ENCODE measurements around the gene PRKCB. TPM values are rescaled to one million over a fixed set of nuclear protein-coding genes. Genes with fewer than 3 reads are reported as not detected.

Gene PRKCB
- total RNA-seq (2014; rRNA removed; shearing (Covaris generic)) = not detected in 2 replicates

- DNase-seq (ENCODE audit: low spot score) = no peak
These were observed at the start of gene PRKCB for GRCh38 chr16:23835390-23836077. TSS of gene PRKCB (plus strand) at chr16:23835983.

DNA sequence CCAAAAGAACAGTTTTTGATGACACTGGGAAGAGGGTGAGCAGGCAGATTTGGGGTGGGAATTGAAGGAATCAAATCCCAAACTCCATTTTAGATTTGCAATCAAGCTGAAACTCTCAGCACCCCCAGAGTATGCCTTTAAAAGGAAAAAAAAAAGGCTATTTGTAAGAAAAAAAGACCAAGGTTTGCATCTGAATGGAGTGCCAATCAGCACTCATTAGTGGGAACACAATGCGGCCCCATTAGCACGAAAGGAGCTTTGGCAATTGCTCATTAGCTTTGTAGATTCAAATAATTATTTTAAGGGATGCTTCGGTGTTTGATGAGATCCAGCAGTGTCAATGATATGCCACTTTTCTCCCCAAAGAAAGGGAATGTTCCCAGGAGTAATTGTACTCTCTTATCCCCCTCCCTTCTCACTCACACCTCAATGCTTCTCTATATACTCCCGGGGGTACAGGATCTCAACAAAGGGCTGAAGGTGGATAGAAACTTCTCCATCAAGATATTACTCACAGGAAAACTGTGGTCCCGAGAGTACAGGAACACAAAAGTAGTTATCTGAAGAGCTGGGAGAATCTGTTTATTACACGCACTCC lies 48.7 kb upstream of the PRKCB start:
- DNase-seq (ENCODE audit: low spot score) = no peak

- DNase-seq (ENCODE audit: low spot score) = no peak
These were observed 47.1 kb upstream of the PRKCB start for GRCh38 chr16:23788685-23789084.

- no peak for DNase-seq (ENCODE audit: low spot score)
These were observed 40.4 kb upstream of the PRKCB start for GRCh38 chr16:23795378-23795777.

- DNase-seq (ENCODE audit: low spot score) = no peak
These were observed 38.8 kb upstream of the PRKCB start for GRCh38 chr16:23796941-23797340.

DNA sequence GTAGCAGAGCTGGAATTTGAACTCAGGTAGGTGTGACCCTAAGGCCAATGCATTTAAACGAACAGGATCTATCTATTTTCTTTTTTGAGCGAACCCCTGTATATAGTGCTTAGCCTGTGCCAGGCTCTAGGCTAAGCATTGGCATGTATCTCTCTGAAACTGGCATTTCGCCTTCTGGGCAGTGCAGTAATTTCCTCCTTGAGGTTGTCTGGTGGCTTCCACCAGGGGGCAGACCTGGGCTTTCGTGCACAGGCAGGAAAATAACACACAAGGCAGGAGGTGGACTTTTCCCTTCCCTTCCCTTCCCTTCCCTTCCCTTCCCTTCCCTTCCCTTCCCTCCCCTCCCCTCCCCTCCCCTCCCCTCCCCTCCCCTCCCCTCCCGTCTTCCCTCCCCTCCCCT lies 34.4 kb upstream of the PRKCB start:
- DNase-seq (ENCODE audit: low spot score) = peak; percentile 67

- DNase-seq (ENCODE audit: low spot score) = no peak
These were observed 33.0 kb upstream of the PRKCB start for GRCh38 chr16:23802776-23803175.

DNA sequence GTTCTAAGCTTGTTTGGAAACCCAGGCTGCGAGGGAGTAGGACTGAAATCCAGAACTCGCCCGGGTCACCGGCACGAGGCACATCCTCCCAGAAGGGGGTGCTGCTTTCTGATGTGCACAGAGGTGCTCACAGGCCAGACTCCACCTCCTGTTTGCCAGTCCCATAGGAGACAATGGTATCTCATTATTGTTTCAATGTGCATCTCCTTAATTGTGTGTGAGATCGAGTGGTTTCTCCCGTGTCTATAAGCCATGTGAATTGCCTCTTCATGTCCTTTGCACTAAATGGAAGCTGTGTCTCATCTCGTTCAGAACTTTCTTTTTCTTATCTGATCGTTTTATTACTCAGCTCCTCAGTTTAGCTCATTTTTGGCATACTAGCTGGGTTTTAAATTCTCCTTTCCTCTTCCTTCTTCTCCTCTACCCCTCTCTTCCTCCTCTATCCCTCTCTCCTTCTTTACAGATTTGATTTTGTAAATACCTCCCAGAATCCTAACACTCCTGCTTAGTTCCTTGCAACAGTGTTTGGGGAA lies 32.1 kb upstream of the PRKCB start:
- peak; percentile 37 for DNase-seq (ENCODE audit: low spot score)

- DNase-seq (ENCODE audit: low spot score) = no peak
These were observed 28.8 kb upstream of the PRKCB start for GRCh38 chr16:23807028-23807427.

GRCh38 chr16:23821467-23821866 lies 14.3 kb upstream of the PRKCB start:
- no peak for DNase-seq (ENCODE audit: low spot score)

GRCh38 chr16:23821875-23822688 lies 13.7 kb upstream of the PRKCB start:
- no peak for DNase-seq (ENCODE audit: low spot score)

DNA sequence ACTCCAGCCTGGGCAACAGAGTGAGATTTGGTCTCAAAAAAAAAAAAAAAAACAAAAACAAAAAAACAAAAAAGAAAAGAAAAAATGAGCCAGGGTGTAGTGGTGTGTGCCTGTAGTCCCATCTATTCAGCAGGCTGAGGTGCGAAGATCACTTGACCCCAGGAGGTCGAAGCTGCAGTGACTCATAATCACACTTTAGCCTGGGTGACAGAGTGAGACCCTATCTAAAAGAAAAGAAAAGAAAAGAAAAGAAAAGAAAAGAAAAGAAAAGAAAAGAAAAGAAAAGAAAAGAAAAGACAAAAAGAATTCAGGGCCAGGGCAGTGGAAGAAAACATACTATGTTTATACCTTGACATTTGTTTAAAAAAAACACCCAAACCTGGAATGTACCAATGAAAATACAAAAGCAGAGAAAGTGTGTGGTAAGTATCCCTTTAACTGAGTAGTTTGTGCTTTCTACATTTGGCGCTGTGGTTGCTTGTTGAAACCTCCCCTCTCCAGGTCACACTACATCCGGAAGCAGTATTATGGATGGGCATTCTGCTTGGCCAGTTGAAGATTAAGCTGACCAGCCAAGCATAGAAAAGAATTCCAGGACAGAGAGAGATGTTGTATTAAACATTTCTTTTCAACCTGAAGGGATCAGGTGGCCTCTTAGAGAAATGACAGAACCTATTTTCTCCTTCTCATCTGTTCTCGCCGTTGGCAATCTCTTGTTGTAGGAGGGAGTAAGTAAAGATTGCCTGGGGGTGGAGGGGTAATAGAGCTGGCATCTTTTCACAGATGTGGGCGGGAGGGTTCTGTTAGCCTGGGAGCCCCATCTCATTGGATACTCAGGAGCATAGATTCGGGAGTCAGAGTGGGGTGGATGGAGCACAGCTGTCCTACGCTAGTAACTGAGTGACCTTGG lies 12.1 kb upstream of the PRKCB start:
- DNase-seq (ENCODE audit: low spot score) = no peak

- DNase-seq (ENCODE audit: low spot score) = no peak
These were observed 10.9 kb upstream of the PRKCB start for GRCh38 chr16:23824909-23825308.

GRCh38 chr16:23826528-23827045 lies 9.2 kb upstream of the PRKCB start:
- no peak for DNase-seq (ENCODE audit: low spot score)

GRCh38 chr16:23827057-23827456 lies 8.7 kb upstream of the PRKCB start:
- no peak for DNase-seq (ENCODE audit: low spot score)

DNA sequence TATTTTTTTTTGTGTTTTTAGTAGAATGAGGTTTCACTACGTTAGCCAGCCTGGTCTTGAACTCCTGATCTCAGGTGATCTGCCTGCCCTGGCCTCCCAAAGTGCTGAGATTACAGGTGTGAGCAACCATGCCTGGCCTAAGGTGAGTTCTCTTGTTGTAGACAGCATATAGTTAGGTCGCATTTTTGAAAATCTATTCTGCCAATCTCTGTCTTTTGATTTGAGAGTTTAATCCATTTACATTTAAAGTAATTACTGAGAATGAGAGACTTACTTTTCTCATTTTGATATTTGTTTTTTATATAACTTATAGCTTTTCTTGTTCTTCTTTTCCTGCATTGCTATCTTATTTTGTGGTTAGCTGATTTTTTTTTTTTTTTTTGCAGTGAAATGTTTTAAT lies 6.3 kb upstream of the PRKCB start:
- no peak for DNase-seq (ENCODE audit: low spot score)

GRCh38 chr16:23830276-23830675 lies 5.5 kb upstream of the PRKCB start:
- no peak for DNase-seq (ENCODE audit: low spot score)

- DNase-seq (ENCODE audit: low spot score) = no peak
These were observed 2.9 kb upstream of the PRKCB start for GRCh38 chr16:23832882-23833281.

- DNase-seq (ENCODE audit: low spot score) = no peak
These were observed 2.3 kb upstream of the PRKCB start for GRCh38 chr16:23833504-23833903.

DNA sequence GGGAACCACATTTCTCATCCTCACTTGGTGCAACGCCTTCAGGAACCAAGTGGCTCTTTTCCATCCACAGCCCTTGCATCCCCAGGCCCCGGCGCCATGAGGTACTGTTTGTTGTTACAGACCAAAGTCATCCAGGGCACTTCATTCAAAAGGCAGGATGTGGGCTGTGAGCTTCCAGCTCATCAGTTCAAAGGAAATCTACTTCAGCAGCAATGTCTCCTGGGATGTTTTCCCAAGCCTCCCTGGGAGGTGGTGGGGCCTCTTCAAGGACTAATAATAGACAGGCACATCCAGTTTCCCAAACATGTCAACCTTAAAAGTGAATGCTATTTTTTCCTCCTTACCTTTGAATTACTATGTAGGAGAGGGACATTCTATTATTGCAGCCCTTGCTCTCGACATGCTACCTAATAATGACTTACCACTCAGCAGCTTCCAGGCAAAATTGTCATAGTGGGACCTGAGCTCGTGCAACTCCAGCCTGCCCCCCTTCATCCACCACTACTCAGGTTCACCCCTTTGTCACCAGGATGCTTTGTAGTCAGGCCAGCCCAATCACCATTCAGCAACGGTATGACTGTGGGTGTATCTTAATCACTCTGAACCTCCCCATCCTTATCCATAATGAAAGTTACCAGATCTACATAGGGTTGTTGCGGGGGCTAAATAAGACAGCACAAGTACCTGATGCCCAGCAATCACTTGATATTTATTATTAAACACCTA lies 1.7 kb upstream of the PRKCB start:
- no peak for DNase-seq (ENCODE audit: low spot score)

GRCh38 chr16:23836078-23836403 lies 258 bp downstream of the PRKCB start:
- no peak for DNase-seq (ENCODE audit: low spot score)

All from A172 (cell line).